Measurements from ENCODE around the gene PPP1R13B.

DNA sequence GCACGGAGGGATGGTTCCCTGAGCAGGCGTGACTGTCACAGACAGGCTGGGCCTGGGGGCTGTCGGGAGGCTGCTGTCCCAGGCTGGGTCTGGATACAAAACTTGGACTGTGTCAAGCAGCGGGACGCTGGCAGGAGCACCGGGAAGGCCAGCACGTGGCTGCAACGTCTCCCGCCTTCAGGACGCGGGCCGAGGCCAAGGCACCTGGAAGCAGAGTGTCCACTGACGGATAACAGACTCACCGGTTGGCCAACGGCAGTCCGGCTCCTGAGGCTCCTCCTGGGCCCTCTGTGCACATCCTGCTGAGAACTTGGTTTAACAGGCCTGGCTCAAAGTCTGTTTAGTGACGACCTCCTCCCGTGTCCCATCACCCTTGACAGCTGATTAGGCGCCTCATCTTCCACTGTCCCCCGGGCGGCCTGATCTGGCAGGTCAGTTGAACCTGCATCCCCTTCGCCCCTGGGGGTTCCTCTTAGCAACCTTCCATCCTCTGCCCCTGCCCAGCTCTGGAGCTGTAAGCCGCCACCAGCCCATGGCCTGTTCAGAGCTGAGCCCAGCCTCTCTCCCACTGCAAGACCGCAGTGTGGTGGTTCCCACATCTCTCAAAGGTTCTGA lies 134.6 kb downstream of the PPP1R13B start:
- TF ChIP-seq, protein P1, sequence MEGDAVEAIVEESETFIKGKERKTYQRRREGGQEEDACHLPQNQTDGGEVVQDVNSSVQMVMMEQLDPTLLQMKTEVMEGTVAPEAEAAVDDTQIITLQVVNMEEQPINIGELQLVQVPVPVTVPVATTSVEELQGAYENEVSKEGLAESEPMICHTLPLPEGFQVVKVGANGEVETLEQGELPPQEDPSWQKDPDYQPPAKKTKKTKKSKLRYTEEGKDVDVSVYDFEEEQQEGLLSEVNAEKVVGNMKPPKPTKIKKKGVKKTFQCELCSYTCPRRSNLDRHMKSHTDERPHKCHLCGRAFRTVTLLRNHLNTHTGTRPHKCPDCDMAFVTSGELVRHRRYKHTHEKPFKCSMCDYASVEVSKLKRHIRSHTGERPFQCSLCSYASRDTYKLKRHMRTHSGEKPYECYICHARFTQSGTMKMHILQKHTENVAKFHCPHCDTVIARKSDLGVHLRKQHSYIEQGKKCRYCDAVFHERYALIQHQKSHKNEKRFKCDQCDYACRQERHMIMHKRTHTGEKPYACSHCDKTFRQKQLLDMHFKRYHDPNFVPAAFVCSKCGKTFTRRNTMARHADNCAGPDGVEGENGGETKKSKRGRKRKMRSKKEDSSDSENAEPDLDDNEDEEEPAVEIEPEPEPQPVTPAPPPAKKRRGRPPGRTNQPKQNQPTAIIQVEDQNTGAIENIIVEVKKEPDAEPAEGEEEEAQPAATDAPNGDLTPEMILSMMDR (IDR thresholded peaks at IDR 0.05; ENCODE audit: low read depth, low read length) = no peak
- no peak for TF ChIP-seq EZH2phosphoT487 (IDR thresholded peaks at IDR 0.05; ENCODE audit: low read depth)

Data from OCI-LY3 (cell line).